Thyroid gland (tissue), 4 donors: Measurements from ENCODE around the gene SPRR3.

Experiments
- POLR2A ChIP-seq, 2 donors: fragments of 450-650 bp; IDR thresholded peaks; one replicate each; pipeline ENCODE4 v1.6.1; 2017; ENCODE audit warnings: antibody characterized with exemption in 2 of 2, mild to moderate bottlenecking in 2 of 2, moderate library complexity in 1 of 2
- TF ChIP-seq, protein P1 (sequence below), 6 experiments: fragments of 200-600 bp in 3 of 6; fragments of 450-650 bp in 3 of 6; sonication (generic) in 3 of 6; IDR thresholded peaks; one replicate each; pipeline ENCODE4 v1.5.1; 2016 to 2019; ENCODE audit warnings: antibody characterized with exemption in 6 of 6, mild to moderate bottlenecking in 2 of 6, inconsistent platforms in 1 of 6, moderate library complexity in 1 of 6

DNA sequence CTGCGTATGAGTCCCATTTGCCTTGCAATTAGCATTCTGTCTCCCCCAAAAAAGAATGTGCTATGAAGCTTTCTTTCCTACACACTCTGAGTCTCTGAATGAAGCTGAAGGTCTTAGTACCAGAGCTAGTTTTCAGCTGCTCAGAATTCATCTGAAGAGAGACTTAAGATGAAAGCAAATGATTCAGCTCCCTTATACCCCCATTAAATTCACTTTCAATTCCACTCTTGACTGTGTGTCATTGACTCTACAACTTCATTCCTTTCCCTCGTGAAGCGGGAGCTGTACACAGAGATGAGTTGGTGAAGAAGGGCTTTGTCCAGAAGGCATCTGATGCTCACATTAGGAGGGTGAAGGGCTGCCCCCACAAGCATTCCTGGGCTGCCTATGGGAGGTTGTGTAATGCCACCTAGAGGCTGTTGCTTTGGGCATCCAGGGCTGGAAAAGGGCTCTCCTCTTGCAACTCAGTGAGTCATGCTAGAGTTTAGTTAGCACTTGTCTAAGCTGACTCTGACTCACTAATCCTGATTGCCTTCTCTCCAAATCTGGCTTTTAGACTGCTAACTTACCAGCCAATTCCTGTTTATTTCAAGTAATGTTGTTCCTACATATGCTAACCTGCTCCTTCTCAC is 31.2 kb downstream of the SPRR3 start:
- TF ChIP-seq, protein P1, sequence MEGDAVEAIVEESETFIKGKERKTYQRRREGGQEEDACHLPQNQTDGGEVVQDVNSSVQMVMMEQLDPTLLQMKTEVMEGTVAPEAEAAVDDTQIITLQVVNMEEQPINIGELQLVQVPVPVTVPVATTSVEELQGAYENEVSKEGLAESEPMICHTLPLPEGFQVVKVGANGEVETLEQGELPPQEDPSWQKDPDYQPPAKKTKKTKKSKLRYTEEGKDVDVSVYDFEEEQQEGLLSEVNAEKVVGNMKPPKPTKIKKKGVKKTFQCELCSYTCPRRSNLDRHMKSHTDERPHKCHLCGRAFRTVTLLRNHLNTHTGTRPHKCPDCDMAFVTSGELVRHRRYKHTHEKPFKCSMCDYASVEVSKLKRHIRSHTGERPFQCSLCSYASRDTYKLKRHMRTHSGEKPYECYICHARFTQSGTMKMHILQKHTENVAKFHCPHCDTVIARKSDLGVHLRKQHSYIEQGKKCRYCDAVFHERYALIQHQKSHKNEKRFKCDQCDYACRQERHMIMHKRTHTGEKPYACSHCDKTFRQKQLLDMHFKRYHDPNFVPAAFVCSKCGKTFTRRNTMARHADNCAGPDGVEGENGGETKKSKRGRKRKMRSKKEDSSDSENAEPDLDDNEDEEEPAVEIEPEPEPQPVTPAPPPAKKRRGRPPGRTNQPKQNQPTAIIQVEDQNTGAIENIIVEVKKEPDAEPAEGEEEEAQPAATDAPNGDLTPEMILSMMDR (IDR thresholded peaks at IDR 0.05), result no peak
- TF ChIP-seq POLR2A (IDR thresholded peaks at IDR 0.05), result no peak
